ENCODE data around the gene CD200R1L. TPM values are rescaled to one million over a fixed set of nuclear protein-coding genes. Genes with fewer than 3 reads are reported as not detected.

Gene CD200R1L
- total and polyA plus RNA-seq, 2 of the 4 experiments (the other 2 are of a cell fraction): not detected

DNA sequence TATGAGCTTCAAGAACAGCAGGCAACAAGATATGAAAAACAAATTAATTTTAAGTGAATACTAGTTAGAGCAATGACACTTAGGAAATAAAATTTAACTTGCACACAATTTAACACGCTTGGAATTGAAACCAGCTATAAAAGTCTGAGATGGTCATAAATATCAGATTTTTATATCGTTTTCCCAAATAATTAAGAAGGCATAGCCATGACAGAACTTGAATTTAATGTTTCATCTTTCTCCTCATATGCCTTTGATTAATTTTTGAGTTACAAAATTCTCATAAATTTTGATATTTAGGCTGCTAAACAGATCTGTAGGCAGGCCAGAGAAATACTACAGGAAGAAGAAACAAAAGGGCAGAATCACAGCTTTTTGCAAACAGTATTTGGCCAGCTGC, 38.5 kb downstream of the CD200R1L start:
- H3K27me3 ChIP-seq (ENCODE audit: control insufficient read depth, insufficient read depth, low read length): no peaks in the 10 kb centered on the region
- no peak overlapping the region for H2AFZ ChIP-seq (replicated peaks; ENCODE audit: low read length, poor library complexity)
- H3K9ac ChIP-seq (ENCODE audit: low read depth, low read length): no peak overlapping the region
- H2BK20ac ChIP-seq (ENCODE audit: low read depth, low read length): no peak overlapping the region
- intact Hi-C loops (cut with micrococcal nuclease) (no loop called here), in situ Hi-C loops (cut with MboI; ENCODE audit: low sequenced_read_pairs) (no loop called here), dilution Hi-C loops (cut with HindIII; ENCODE audit: low sequenced_read_pairs, unreplicated experiment) (no loop called here)
- no peak overlapping the region for H3K27ac ChIP-seq (ENCODE audit: insufficient read depth, low read length)
- peaks cover 10% of the 10 kb centered on the region for H3K4me1 ChIP-seq (ENCODE audit: control insufficient read depth, insufficient read depth, low read length)
- no peak overlapping the region for H2AK5ac ChIP-seq (ENCODE audit: low read depth, low read length)
- TF ChIP-seq, protein P1, sequence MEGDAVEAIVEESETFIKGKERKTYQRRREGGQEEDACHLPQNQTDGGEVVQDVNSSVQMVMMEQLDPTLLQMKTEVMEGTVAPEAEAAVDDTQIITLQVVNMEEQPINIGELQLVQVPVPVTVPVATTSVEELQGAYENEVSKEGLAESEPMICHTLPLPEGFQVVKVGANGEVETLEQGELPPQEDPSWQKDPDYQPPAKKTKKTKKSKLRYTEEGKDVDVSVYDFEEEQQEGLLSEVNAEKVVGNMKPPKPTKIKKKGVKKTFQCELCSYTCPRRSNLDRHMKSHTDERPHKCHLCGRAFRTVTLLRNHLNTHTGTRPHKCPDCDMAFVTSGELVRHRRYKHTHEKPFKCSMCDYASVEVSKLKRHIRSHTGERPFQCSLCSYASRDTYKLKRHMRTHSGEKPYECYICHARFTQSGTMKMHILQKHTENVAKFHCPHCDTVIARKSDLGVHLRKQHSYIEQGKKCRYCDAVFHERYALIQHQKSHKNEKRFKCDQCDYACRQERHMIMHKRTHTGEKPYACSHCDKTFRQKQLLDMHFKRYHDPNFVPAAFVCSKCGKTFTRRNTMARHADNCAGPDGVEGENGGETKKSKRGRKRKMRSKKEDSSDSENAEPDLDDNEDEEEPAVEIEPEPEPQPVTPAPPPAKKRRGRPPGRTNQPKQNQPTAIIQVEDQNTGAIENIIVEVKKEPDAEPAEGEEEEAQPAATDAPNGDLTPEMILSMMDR (conservative IDR thresholded peaks at IDR 0.05; ENCODE audit: low read depth, low read length): no peak
- TF ChIP-seq POLR2A (IDR thresholded peaks at IDR 0.05; ENCODE audit: low read depth, low read length): no peak
- TF ChIP-seq RAD21 (IDR thresholded peaks at IDR 0.05; ENCODE audit: low read length): no peak
- no peak for TF ChIP-seq NFE2L2 (IDR thresholded peaks at IDR 0.05; ENCODE audit: low read depth, low read length)
- TF ChIP-seq FOS (IDR thresholded peaks at IDR 0.05; ENCODE audit: low read depth, low read length): no peak
- no peak for TF ChIP-seq MAFK (IDR thresholded peaks at IDR 0.05; ENCODE audit: low read depth, low read length)
- TF ChIP-seq MAZ (IDR thresholded peaks at IDR 0.05; ENCODE audit: borderline replicate concordance, low read depth, low read length): no peak
- TF ChIP-seq, protein P2, sequence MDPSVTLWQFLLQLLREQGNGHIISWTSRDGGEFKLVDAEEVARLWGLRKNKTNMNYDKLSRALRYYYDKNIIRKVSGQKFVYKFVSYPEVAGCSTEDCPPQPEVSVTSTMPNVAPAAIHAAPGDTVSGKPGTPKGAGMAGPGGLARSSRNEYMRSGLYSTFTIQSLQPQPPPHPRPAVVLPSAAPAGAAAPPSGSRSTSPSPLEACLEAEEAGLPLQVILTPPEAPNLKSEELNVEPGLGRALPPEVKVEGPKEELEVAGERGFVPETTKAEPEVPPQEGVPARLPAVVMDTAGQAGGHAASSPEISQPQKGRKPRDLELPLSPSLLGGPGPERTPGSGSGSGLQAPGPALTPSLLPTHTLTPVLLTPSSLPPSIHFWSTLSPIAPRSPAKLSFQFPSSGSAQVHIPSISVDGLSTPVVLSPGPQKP (IDR thresholded peaks at IDR 0.05; ENCODE audit: borderline replicate concordance, low read depth, low read length): no peak
- no peak for TF ChIP-seq MXI1 (IDR thresholded peaks at IDR 0.05; ENCODE audit: borderline replicate concordance, low read depth, low read length)
- no peak for TF ChIP-seq CHD1 (IDR thresholded peaks at IDR 0.05; ENCODE audit: low read depth, low read length)
- no peak for TF ChIP-seq RFX5 (IDR thresholded peaks at IDR 0.05; ENCODE audit: low read depth, low read length)
- TF ChIP-seq SMC3 (IDR thresholded peaks at IDR 0.05; ENCODE audit: low read depth, low read length): no peak
- no peak for TF ChIP-seq BHLHE40 (IDR thresholded peaks at IDR 0.05; ENCODE audit: low read depth, low read length)
- TF ChIP-seq CEBPB (IDR thresholded peaks at IDR 0.05; ENCODE audit: low read depth, low read length): no peak
- TF ChIP-seq, protein P3, sequence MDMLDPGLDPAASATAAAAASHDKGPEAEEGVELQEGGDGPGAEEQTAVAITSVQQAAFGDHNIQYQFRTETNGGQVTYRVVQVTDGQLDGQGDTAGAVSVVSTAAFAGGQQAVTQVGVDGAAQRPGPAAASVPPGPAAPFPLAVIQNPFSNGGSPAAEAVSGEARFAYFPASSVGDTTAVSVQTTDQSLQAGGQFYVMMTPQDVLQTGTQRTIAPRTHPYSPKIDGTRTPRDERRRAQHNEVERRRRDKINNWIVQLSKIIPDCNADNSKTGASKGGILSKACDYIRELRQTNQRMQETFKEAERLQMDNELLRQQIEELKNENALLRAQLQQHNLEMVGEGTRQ (IDR thresholded peaks at IDR 0.05; ENCODE audit: low read depth, low read length): no peak
- no peak overlapping the region for H3K18ac ChIP-seq (ENCODE audit: low read depth, low read length)
- no peaks in the 10 kb centered on the region for H3K79me1 ChIP-seq (ENCODE audit: low read depth in 1 of 2, low read length in 2 of 2)
- ATAC-seq (ENCODE audit: low read depth) (no peak), DNase-seq (no peak)
- H2BK15ac ChIP-seq (ENCODE audit: low read depth, low read length): no peak overlapping the region
- no TSS peak for BruUV-seq (replicated peaks)
- no peak overlapping the region for H3K4me2 ChIP-seq (ENCODE audit: low read depth, low read length)
- POLR2A ChIA-PET (ENCODE audit: unreplicated experiment): no interaction called here
- no peak overlapping the region for H2BK5ac ChIP-seq (ENCODE audit: low read depth, low read length, poor library complexity, severe bottlenecking)
- no peak overlapping the region for H3K23ac ChIP-seq (ENCODE audit: low read depth, low read length)
- no peak overlapping the region for H2BK120ac ChIP-seq (ENCODE audit: low read depth, low read length)
- H3K36me3 ChIP-seq (ENCODE audit: control insufficient read depth, insufficient read depth, low read length): no peaks in the 10 kb centered on the region
- WGBS, 2 experiments (ENCODE audit: extremely low coverage in 2 of 2, insufficient read length in 1 of 2): no CpG with 5 or more reads among the region's 2 CpGs
- no peak overlapping the region for H4K91ac ChIP-seq (ENCODE audit: insufficient read depth, low read depth, low read length)
- no peak overlapping the region for H4K8ac ChIP-seq (ENCODE audit: low read depth in 2 of 2, low read length in 2 of 2)
- no peak overlapping the region for H2AK9ac ChIP-seq (replicated peaks; ENCODE audit: low read depth, low read length, poor library complexity)
- H3K4me3 ChIP-seq (ENCODE audit: insufficient read depth, low read depth, low read length): no peak overlapping the region
- no peak overlapping the region for H4K5ac ChIP-seq (ENCODE audit: low read depth, low read length)
- CTCF ChIA-PET: interaction anchor here (2.1 kb wide), 1 partner anchor 166 kb away, joined by 6 read pairs; no protein-coding TSS in a partner anchor
- no peaks in the 10 kb centered on the region for H4K20me1 ChIP-seq (ENCODE audit: insufficient read depth, low read length)
- no peak overlapping the region for H3K4ac ChIP-seq (ENCODE audit: low read depth, low read length)
- H3K14ac ChIP-seq (replicated peaks; ENCODE audit: low read depth, low read length): no peak overlapping the region
- H3K9me1 ChIP-seq (ENCODE audit: insufficient read depth, low read length): peaks cover 9% of the 10 kb centered on the region
- no peak overlapping the region for H3K56ac ChIP-seq (ENCODE audit: extremely low read depth, insufficient read depth, low read length)
- H3K9me3 ChIP-seq (ENCODE audit: control insufficient read depth, insufficient read depth, low read length): peaks cover 2% of the 10 kb centered on the region; the same call in 1 of the 2 replicates
